ENCODE measurements around the gene ZNF830.

- TF ChIP-seq YY1 (IDR thresholded peaks at IDR 0.05; ENCODE audit: extremely low read depth, insufficient replicate concordance, low read depth, low read length) (no peak), CTCF (IDR thresholded peaks at IDR 0.05 in 2 of 3, conservative IDR thresholded peaks at IDR 0.05 in 1 of 3; ENCODE audit: borderline replicate concordance in 1 of 3, insufficient read depth in 1 of 3, low read depth in 2 of 3, low read length in 2 of 3) (no peak), ZFX (IDR thresholded peaks at IDR 0.05) (no peak), EZH2phosphoT487 (IDR thresholded peaks at IDR 0.05; ENCODE audit: borderline replicate concordance) (no peak), SIN3A (IDR thresholded peaks at IDR 0.05; ENCODE audit: low read depth) (no peak), MAX (IDR thresholded peaks at IDR 0.05) (no peak), EZH2 (IDR thresholded peaks at IDR 0.05) (no peak), POLR2A (IDR thresholded peaks at IDR 0.05; ENCODE audit: borderline replicate concordance, extremely low read depth, insufficient read depth, insufficient read length) (no peak), SP1 (IDR thresholded peaks at IDR 0.05; ENCODE audit: low read depth) (no peak), CEBPB (IDR thresholded peaks at IDR 0.05; ENCODE audit: low read depth) (no peak), REST (IDR thresholded peaks at IDR 0.05; ENCODE audit: low read depth) (no peak)
These were observed 30.3 kb downstream of the ZNF830 start for GRCh38 chr17:34991606-34992005.
